Omental fat pad (tissue), 4 donors: ENCODE measurements around the gene PI4KB. TPM values are rescaled to one million over a fixed set of nuclear protein-coding genes. Genes with fewer than 3 reads are reported as not detected.
A peak's percentile ranks its signal among the peaks of the same experiment; 100 is the strongest.

Source experiments
- ATAC-seq: fragments of 150-250 bp; one replicate; pipeline ENCODE4 v1.9.1; 2016; ENCODE audit warnings: mild to moderate bottlenecking, moderate library complexity; ENCODE audit not compliant: low FRiP score
- DNase-seq: peaks from one replicate; pipeline ENCODE4 v3.0.0-alpha.2; 2019; ENCODE audit warnings: low spot score
- total RNA-seq, 4 donors: library from RNA; depleted of rRNA; stranded (reverse); fragments of >200 nt; gene quantifications; one replicate each; pipeline ENCODE4 v1.1.0, GENCODE V29; 2016
- TF ChIP-seq, protein P1 (sequence below), 3 donors: fragments of 450-650 bp; IDR thresholded peaks; one replicate each; pipeline ENCODE4 v1.5.1; 2016 to 2017; ENCODE audit warnings: antibody characterized with exemption in 3 of 3, mild to moderate bottlenecking in 3 of 3, moderate library complexity in 2 of 3

PI4KB gene
- total RNA-seq, 4 donors from 2014 or later, result 80.4 to 109 (median 87.2) TPM

DNA sequence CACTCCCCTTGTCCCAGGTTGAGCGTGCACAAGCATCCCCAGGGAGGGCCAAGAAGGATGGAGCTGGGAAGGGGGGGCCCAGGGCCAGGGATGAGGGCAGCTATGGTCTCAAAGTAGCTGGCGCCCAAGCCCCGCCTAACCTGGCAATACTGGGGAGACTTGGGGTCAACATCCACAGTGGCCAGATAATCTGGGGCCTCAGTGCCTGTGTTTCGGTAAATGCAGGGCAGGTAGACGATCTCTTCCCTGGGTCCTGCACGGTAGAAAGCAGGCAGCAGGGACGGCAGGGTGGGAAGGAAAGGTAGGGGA, 42.0 kb upstream of the PI4KB start:
- ATAC-seq, result no peak
- TF ChIP-seq, protein P1, sequence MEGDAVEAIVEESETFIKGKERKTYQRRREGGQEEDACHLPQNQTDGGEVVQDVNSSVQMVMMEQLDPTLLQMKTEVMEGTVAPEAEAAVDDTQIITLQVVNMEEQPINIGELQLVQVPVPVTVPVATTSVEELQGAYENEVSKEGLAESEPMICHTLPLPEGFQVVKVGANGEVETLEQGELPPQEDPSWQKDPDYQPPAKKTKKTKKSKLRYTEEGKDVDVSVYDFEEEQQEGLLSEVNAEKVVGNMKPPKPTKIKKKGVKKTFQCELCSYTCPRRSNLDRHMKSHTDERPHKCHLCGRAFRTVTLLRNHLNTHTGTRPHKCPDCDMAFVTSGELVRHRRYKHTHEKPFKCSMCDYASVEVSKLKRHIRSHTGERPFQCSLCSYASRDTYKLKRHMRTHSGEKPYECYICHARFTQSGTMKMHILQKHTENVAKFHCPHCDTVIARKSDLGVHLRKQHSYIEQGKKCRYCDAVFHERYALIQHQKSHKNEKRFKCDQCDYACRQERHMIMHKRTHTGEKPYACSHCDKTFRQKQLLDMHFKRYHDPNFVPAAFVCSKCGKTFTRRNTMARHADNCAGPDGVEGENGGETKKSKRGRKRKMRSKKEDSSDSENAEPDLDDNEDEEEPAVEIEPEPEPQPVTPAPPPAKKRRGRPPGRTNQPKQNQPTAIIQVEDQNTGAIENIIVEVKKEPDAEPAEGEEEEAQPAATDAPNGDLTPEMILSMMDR (IDR thresholded peaks at IDR 0.05), result no peak
- no peak for DNase-seq

GRCh38 chr1:151368393-151369301, 41.4 kb upstream of the PI4KB start:
- ATAC-seq (no peak), DNase-seq (no peak)
- TF ChIP-seq, protein P1 (IDR thresholded peaks at IDR 0.05), result no peak

DNA sequence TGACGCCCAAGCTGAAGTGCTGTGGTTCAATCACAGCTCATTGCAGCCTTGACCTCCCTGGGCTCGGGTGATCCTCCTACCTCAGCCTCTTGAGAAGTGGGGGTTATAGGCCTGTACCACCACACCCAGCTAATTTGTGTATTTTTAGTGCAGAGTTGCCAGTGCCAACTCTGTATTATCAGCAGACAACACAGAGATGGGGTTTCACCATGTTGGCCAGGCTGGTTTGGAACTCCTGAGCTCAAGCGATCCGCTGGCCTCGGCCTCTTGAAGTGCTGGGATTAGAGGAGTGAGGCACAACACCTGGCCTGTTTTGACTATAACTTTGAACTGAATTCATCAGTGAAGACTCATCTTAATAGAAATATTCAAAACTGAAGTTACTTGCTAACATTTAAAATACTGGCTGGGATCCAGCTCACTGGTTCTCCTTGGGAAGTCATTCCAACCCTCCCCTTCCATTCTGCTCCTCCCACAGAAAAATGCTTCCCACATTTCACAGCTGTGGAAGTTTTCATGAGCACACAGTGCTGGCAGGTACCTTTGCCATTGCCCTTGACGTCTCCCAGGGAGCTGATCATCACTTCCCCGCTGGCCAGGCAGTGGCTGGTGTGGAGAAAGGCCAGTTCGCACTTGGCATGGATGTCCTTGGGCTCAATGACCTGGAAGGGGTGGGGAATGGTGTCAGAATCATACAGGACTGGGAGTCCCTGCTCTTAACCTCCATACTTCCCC, 40.6 kb upstream of the PI4KB start:
- TF ChIP-seq, protein P1 (IDR thresholded peaks at IDR 0.05), result no peak
- DNase-seq, result no peak
- ATAC-seq, result peak; percentile 64

- ATAC-seq (no peak), DNase-seq (no peak)
- TF ChIP-seq, protein P1 (IDR thresholded peaks at IDR 0.05), result no peak
Observed at GRCh38 chr1:151364996-151365395, 37.8 kb upstream of the PI4KB start.

DNA sequence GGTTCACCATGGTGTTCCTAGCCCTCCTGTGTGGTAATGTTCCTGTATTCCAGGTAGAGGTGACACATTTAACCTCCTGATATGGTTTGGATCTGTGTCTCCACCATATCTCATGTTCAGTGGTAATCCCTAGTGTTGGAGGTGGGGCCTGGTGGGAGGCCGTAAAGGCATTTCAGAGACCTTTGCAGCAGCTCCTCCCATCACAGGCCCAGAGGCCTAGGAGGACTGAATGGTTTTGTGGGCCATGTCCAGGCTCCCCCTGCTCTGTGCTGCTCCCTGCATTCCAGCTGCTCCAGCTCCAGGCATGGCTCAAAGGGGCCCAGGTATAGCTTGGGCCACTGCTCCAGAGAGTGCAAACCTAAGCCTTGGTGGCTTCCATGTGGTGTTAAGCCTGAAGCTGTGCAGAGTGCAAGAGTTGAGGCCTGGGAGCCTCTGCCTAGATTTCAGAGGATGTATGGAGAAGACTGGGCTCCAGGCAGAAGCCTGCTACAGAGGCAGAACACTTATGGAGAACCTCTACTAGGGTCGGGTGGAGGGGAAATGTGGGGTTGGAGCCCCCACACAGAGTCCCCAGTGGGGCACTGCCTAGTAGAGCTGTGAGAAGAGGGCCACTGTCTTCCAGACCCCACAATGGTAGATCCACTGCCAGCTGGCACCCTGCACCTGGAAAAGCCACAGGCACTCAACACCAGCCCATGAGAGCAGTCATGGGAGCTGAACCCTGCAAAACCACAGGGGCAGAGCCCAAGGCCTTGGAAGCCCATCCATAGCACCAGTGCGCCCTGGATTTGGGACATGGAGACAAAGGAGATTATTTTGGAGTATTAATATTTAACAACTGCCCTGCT, 35.3 kb upstream of the PI4KB start:
- ATAC-seq (no peak), DNase-seq (no peak)
- TF ChIP-seq, protein P1 (IDR thresholded peaks at IDR 0.05), result no peak

DNA sequence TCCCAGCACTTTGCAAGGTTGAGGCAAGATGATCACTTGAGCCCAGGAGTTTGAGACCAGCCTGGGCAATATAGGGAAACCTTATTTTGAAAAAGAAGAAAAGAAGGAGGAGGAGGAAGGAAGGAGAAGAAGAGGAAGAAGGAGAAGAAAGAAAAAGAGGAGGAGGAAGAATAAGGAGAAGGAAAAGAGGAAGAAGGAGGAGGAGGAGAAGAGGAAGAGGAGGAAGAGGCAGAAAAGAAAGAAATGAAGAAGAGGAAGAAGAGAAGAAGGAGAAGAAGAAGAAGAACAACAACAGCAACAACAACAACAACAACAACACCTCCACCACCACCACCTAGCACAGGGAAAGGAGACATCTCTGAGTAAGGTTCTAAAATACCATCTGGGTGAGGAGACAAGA, 34.7 kb upstream of the PI4KB start:
- ATAC-seq (no peak), DNase-seq (no peak)
- TF ChIP-seq, protein P1 (IDR thresholded peaks at IDR 0.05), result no peak
